GM12891 (cell line): ENCODE measurements around the gene KCND2.

Source experiments
- POLR2A ChIP-seq: IDR thresholded peaks from 2 replicates; pipeline ENCODE4 v1.6.1; 2011; ENCODE audit warnings: low read depth, low read length, control low read depth
- POLR2AphosphoS5 ChIP-seq: IDR thresholded peaks from 2 replicates; pipeline ENCODE4 v1.6.1; 2011; ENCODE audit warnings: low read depth, low read length, control low read depth
- TAF1 ChIP-seq: IDR thresholded peaks from 2 replicates; pipeline ENCODE4 v1.6.1; 2011; ENCODE audit warnings: low read depth, low read length, control low read depth

GRCh38 chr7:120486164-120486563 lies 213.2 kb downstream of the KCND2 start:
- no peak for TF ChIP-seq TAF1
- no peak for TF ChIP-seq POLR2A
- TF ChIP-seq POLR2AphosphoS5 = no peak
